ENCODE data around the gene TTC21B.

- TF ChIP-seq SP1 (IDR thresholded peaks at IDR 0.05) (no peak), CTBP1 (IDR thresholded peaks at IDR 0.05; ENCODE audit: borderline replicate concordance) (no peak), NFRKB (IDR thresholded peaks at IDR 0.05) (no peak), FOXM1 (IDR thresholded peaks at IDR 0.05; ENCODE audit: borderline replicate concordance) (no peak), BHLHE40 (IDR thresholded peaks at IDR 0.05; ENCODE audit: borderline replicate concordance) (no peak), TARDBP (IDR thresholded peaks at IDR 0.05) (no peak), ARNT (IDR thresholded peaks at IDR 0.05) (no peak), PKNOX1 (IDR thresholded peaks at IDR 0.05) (no peak)
Measured at GRCh38 chr2:165905269-165905668, 48.3 kb downstream of the TTC21B start.
